Thyroid gland (tissue), 4 donors: Measurements from ENCODE around the gene DYNLT2B.

Experiments
- CTCF ChIP-seq, 6 experiments: fragments of 200-600 bp in 3 of 6; fragments of 450-650 bp in 3 of 6; sonication (generic) in 3 of 6; IDR thresholded peaks; one replicate each; pipeline ENCODE4 v1.5.1; 2016 to 2019; ENCODE audit warnings: antibody characterized with exemption in 6 of 6, mild to moderate bottlenecking in 2 of 6, inconsistent platforms in 1 of 6, moderate library complexity in 1 of 6
- POLR2A ChIP-seq, 2 donors: fragments of 450-650 bp; IDR thresholded peaks; one replicate each; pipeline ENCODE4 v1.6.1; 2017; ENCODE audit warnings: antibody characterized with exemption in 2 of 2, mild to moderate bottlenecking in 2 of 2, moderate library complexity in 1 of 2

GRCh38 chr3:196281962-196282361 lies 36.1 kb downstream of the DYNLT2B start:
- TF ChIP-seq CTCF (IDR thresholded peaks at IDR 0.05): no peak
- TF ChIP-seq POLR2A (IDR thresholded peaks at IDR 0.05): no peak
